Measurements from ENCODE around the gene GPR171.
A peak's percentile ranks its signal among the peaks of the same experiment; 100 is the strongest.
"Not testable (repeated sequence)": the region's sequence is repeated elsewhere in the genome, so short reads cannot be mapped to it uniquely, and the experiment has no call there.

The GPR171 gene

GRCh38 chr3:151171145-151171757 is 31.8 kb downstream of the GPR171 start:
- DNase-seq = no peak

GRCh38 chr3:151169948-151170679 is 32.9 kb downstream of the GPR171 start:
- not testable (repeated sequence) for DNase-seq

- DNase-seq = no peak
Measured at GRCh38 chr3:151169262-151169947, 33.6 kb downstream of the GPR171 start.

- no peak for DNase-seq
Measured at GRCh38 chr3:151168269-151169094, 34.5 kb downstream of the GPR171 start.

GRCh38 chr3:151166161-151166560 is 36.9 kb downstream of the GPR171 start:
- DNase-seq = no peak

GRCh38 chr3:151165226-151165625 is 37.8 kb downstream of the GPR171 start:
- no peak for DNase-seq

- DNase-seq = no peak
Measured at GRCh38 chr3:151159806-151160205, 43.2 kb downstream of the GPR171 start.

GRCh38 chr3:151156618-151157216 is 46.3 kb downstream of the GPR171 start:
- peak; percentile 65 for DNase-seq

GRCh38 chr3:151155409-151156128 is 47.4 kb downstream of the GPR171 start:
- no peak for DNase-seq

GRCh38 chr3:151154566-151154965 is 48.5 kb downstream of the GPR171 start:
- no peak for DNase-seq

- DNase-seq = no peak
Measured at GRCh38 chr3:151152455-151153079, 50.4 kb downstream of the GPR171 start.

All from NCI-H1417 treated with DMSO at 0.1 percent for 48 hours (cell line).